Upper lobe of right lung (tissue), 1 donor: ENCODE results near the gene TBC1D2B. TPM values are rescaled to one million over a fixed set of nuclear protein-coding genes. Genes with fewer than 3 reads are reported as not detected.
"Not testable (repeated sequence)": the region's sequence is repeated elsewhere in the genome, so short reads cannot be mapped to it uniquely, and the experiment has no call there.

Experiments
- ATAC-seq: fragments of 200-7000 bp; cut with Tn5 transposase; one replicate; pipeline ENCODE4 v1.9.1; 2020; ENCODE audit warnings: mild to moderate bottlenecking, moderate library complexity
- DNase-seq: peaks from one replicate; pipeline ENCODE4 v3.0.0-alpha.2; 2020
- H3K27ac ChIP-seq: fragments of 200-600 bp; one replicate; pipeline ENCODE4 v1.8.0; 2022
- H3K27me3 ChIP-seq: fragments of 200-600 bp; one replicate; pipeline ENCODE4 v1.8.0; 2022; ENCODE audit warnings: mild to moderate bottlenecking
- H3K36me3 ChIP-seq: fragments of 200-600 bp; one replicate; pipeline ENCODE4 v1.8.0; 2022
- H3K4me1 ChIP-seq: fragments of 200-600 bp; one replicate; pipeline ENCODE4 v1.8.0; 2022
- H3K4me3 ChIP-seq: fragments of 200-600 bp; one replicate; pipeline ENCODE4 v1.8.0; 2022; ENCODE audit warnings: mild to moderate bottlenecking
- H3K9me3 ChIP-seq: fragments of 200-600 bp; one replicate; pipeline ENCODE4 v1.8.0; 2022
- CTCF ChIP-seq: fragments of 200-600 bp; IDR thresholded peaks from one replicate; pipeline ENCODE4 v1.8.0; 2022; ENCODE audit warnings: antibody characterized with exemption
- intact Hi-C: fragments of 100-400 bp; cut with DNase I; formaldehyde crosslinking; loops from one replicate; pipeline ENCODE4 v1.11.0; 2022
- total RNA-seq: library from RNA; stranded (reverse); fragmentation: NEBNext Ultra II Directional; extraction: Animal tissue kit (Norgen Biotek cat#: 25700); gene quantifications from one replicate; pipeline ENCODE4 v1.2.1, GENCODE V29; 2021
- donor health status: DM: no; HTN: yes; CAD: no; lungs with severe emphysema.

TBC1D2B gene
- total RNA-seq, 1 donor from 2014 or later, result 88.7 TPM

GRCh38 chr15:77953926-77954325 lies 123.6 kb downstream of the TBC1D2B start:
- ATAC-seq, H3K9me3 ChIP-seq, H3K27me3 ChIP-seq, intact Hi-C loops, H3K27ac ChIP-seq, DNase-seq, H3K36me3 ChIP-seq, H3K4me1 ChIP-seq, H3K4me3 ChIP-seq: not testable (repeated sequence)

GRCh38 chr15:77952928-77953446 lies 124.5 kb downstream of the TBC1D2B start:
- intact Hi-C loops, ATAC-seq: not testable (repeated sequence)

GRCh38 chr15:77951105-77951786 lies 126.3 kb downstream of the TBC1D2B start:
- H3K9me3 ChIP-seq, intact Hi-C loops, H3K4me3 ChIP-seq, H3K27me3 ChIP-seq, H3K36me3 ChIP-seq, H3K27ac ChIP-seq, H3K4me1 ChIP-seq, DNase-seq: not testable (repeated sequence)
- ATAC-seq, result peak; percentile 17

More at GRCh38 chr15:77952928-77953446, 124.5 kb downstream of the TBC1D2B start:
- not testable (repeated sequence) for H3K4me3 ChIP-seq, H3K4me1 ChIP-seq, H3K27me3 ChIP-seq, H3K27ac ChIP-seq, H3K36me3 ChIP-seq, H3K9me3 ChIP-seq, DNase-seq

GRCh38 chr15:77950470-77950869 lies 127.0 kb downstream of the TBC1D2B start:
- intact Hi-C loops, result not testable (repeated sequence)
- peak; percentile 47 for ATAC-seq

GRCh38 chr15:77945566-77945965 lies 131.9 kb downstream of the TBC1D2B start:
- Histone ChIP-seq H3K27me3 (no peaks in the 10 kb centered on the region), H3K4me3 (no peak overlapping the region), H3K4me1 (peaks cover 6% of the 10 kb centered on the region), H3K9me3 (no peaks in the 10 kb centered on the region), H3K36me3 (no peaks in the 10 kb centered on the region), H3K27ac (no peak overlapping the region)
- DNase-seq (no peak), ATAC-seq (no peak)
- TF ChIP-seq CTCF, result no peak
- intact Hi-C loops, result no loop called here

More at GRCh38 chr15:77950470-77950869, 127.0 kb downstream of the TBC1D2B start:
- not testable (repeated sequence) for H3K36me3 ChIP-seq, H3K4me3 ChIP-seq, DNase-seq, H3K27me3 ChIP-seq, H3K27ac ChIP-seq, H3K4me1 ChIP-seq, H3K9me3 ChIP-seq

Other genes starting within 250 kb of the TBC1D2B start
- gene SH2D7, start 14.8 kb upstream of the TBC1D2B start, total RNA-seq, result not detected
- 1.9 TPM for gene CIB2, start 53.7 kb upstream of the TBC1D2B start, total RNA-seq
- 71.6 TPM for gene IDH3A, start 71.7 kb upstream of the TBC1D2B start, total RNA-seq
- gene ACSBG1, start 156.9 kb upstream of the TBC1D2B start, total RNA-seq, result not detected
- gene DNAJA4, start 186.9 kb upstream of the TBC1D2B start, total RNA-seq, result 17.9 TPM
- gene SKIC8, start 221.9 kb upstream of the TBC1D2B start, total RNA-seq, result 37.9 TPM